ENCODE results near the gene FREM1.
A peak's percentile ranks its signal among the peaks of the same experiment; 100 is the strongest.

The FREM1 gene

GRCh38 chr9:14693251-14693861 is 216.9 kb downstream of the FREM1 start, which contains the start of gene ZDHHC21:
TSS of gene ZDHHC21 (minus strand) at chr9:14693432. CDS start at chr9:14674340, 19,092 bp downstream.
- H3K4me3 ChIP-seq (ENCODE audit: insufficient read length, low read depth): peak within 1 kb of the TSS; percentile 87
- H3K9ac ChIP-seq (ENCODE audit: insufficient read length, low read depth): peak within 1 kb of the TSS; percentile 91
- no peaks in the 10 kb centered on the region for H3K9me3 ChIP-seq (ENCODE audit: insufficient read depth, low read length)
- TF ChIP-seq YY1 (IDR thresholded peaks at IDR 0.05; ENCODE audit: insufficient read depth, insufficient read length): no peak
- TF ChIP-seq ZNF274 (IDR thresholded peaks at IDR 0.05; ENCODE audit: low read depth, low read length): no peak
- TF ChIP-seq SUZ12 (IDR thresholded peaks at IDR 0.05; ENCODE audit: extremely low read depth, insufficient read depth, insufficient read length): no peak
- peaks cover 11% of the 10 kb centered on the region for H3K36me3 ChIP-seq (ENCODE audit: insufficient read depth, insufficient read length, low read length)
- H3K4me1 ChIP-seq (ENCODE audit: insufficient read depth, insufficient read length): no peaks in the 10 kb centered on the region
- DNase-seq (ENCODE audit: low read depth, low spot score): peak; percentile 11
- H3K27me3 ChIP-seq (ENCODE audit: insufficient read depth, insufficient read length): peaks cover 18% of the 10 kb centered on the region

GRCh38 chr9:14692470-14693250 is 217.6 kb downstream of the FREM1 start:
- H3K36me3 ChIP-seq (ENCODE audit: insufficient read depth, insufficient read length, low read length): peaks cover 11% of the 10 kb centered on the region
- peaks cover 18% of the 10 kb centered on the region for H3K27me3 ChIP-seq (ENCODE audit: insufficient read depth, insufficient read length)
- H3K9me3 ChIP-seq (ENCODE audit: insufficient read depth, low read length): no peaks in the 10 kb centered on the region
- no peak for TF ChIP-seq SUZ12 (IDR thresholded peaks at IDR 0.05; ENCODE audit: extremely low read depth, insufficient read depth, insufficient read length)
- no peak for TF ChIP-seq ZNF274 (IDR thresholded peaks at IDR 0.05; ENCODE audit: low read depth, low read length)
- no peak for TF ChIP-seq YY1 (IDR thresholded peaks at IDR 0.05; ENCODE audit: insufficient read depth, insufficient read length)
- peak overlapping the region; percentile 91 for H3K9ac ChIP-seq (ENCODE audit: insufficient read length, low read depth)
- H3K4me1 ChIP-seq (ENCODE audit: insufficient read depth, insufficient read length): no peaks in the 10 kb centered on the region
- H3K4me3 ChIP-seq (ENCODE audit: insufficient read length, low read depth): peak overlapping the region; percentile 87
- peak; percentile 3 for DNase-seq (ENCODE audit: low read depth, low spot score)

GRCh38 chr9:14690948-14691730 is 219.1 kb downstream of the FREM1 start:
- TF ChIP-seq ZNF274 (IDR thresholded peaks at IDR 0.05; ENCODE audit: low read depth, low read length) (no peak), SUZ12 (IDR thresholded peaks at IDR 0.05; ENCODE audit: extremely low read depth, insufficient read depth, insufficient read length) (no peak), YY1 (IDR thresholded peaks at IDR 0.05; ENCODE audit: insufficient read depth, insufficient read length) (no peak)
- Histone ChIP-seq H3K9ac (ENCODE audit: insufficient read length, low read depth) (no peak overlapping the region), H3K4me3 (ENCODE audit: insufficient read length, low read depth) (no peak overlapping the region), H3K9me3 (ENCODE audit: insufficient read depth, low read length) (no peaks in the 10 kb centered on the region), H3K27me3 (ENCODE audit: insufficient read depth, insufficient read length) (peaks cover 18% of the 10 kb centered on the region), H3K36me3 (ENCODE audit: insufficient read depth, insufficient read length, low read length) (peaks cover 11% of the 10 kb centered on the region), H3K4me1 (ENCODE audit: insufficient read depth, insufficient read length) (no peaks in the 10 kb centered on the region)
- DNase-seq (ENCODE audit: low read depth, low spot score): no peak

GRCh38 chr9:14687042-14687719 is 223.0 kb downstream of the FREM1 start:
- DNase-seq (ENCODE audit: low read depth, low spot score): no peak
- H3K9me3 ChIP-seq (ENCODE audit: insufficient read depth, low read length): no peaks in the 10 kb centered on the region
- no peak overlapping the region for H3K9ac ChIP-seq (ENCODE audit: insufficient read length, low read depth)
- H3K4me1 ChIP-seq (ENCODE audit: insufficient read depth, insufficient read length): no peaks in the 10 kb centered on the region
- no peak overlapping the region for H3K4me3 ChIP-seq (ENCODE audit: insufficient read length, low read depth)
- no peaks in the 10 kb centered on the region for H3K27me3 ChIP-seq (ENCODE audit: insufficient read depth, insufficient read length)
- TF ChIP-seq SUZ12 (IDR thresholded peaks at IDR 0.05; ENCODE audit: extremely low read depth, insufficient read depth, insufficient read length) (no peak), ZNF274 (IDR thresholded peaks at IDR 0.05; ENCODE audit: low read depth, low read length) (no peak), YY1 (IDR thresholded peaks at IDR 0.05; ENCODE audit: insufficient read depth, insufficient read length) (no peak)
- peaks cover 11% of the 10 kb centered on the region for H3K36me3 ChIP-seq (ENCODE audit: insufficient read depth, insufficient read length, low read length)

GRCh38 chr9:14686168-14686567 is 224.1 kb downstream of the FREM1 start:
- Histone ChIP-seq H3K9me3 (ENCODE audit: insufficient read depth, low read length) (no peaks in the 10 kb centered on the region), H3K36me3 (ENCODE audit: insufficient read depth, insufficient read length, low read length) (peaks cover 11% of the 10 kb centered on the region), H3K27me3 (ENCODE audit: insufficient read depth, insufficient read length) (no peaks in the 10 kb centered on the region), H3K4me1 (ENCODE audit: insufficient read depth, insufficient read length) (no peaks in the 10 kb centered on the region), H3K4me3 (ENCODE audit: insufficient read length, low read depth) (no peak overlapping the region), H3K9ac (ENCODE audit: insufficient read length, low read depth) (no peak overlapping the region)
- DNase-seq (ENCODE audit: low read depth, low spot score): no peak
- TF ChIP-seq YY1 (IDR thresholded peaks at IDR 0.05; ENCODE audit: insufficient read depth, insufficient read length) (no peak), ZNF274 (IDR thresholded peaks at IDR 0.05; ENCODE audit: low read depth, low read length) (no peak), SUZ12 (IDR thresholded peaks at IDR 0.05; ENCODE audit: extremely low read depth, insufficient read depth, insufficient read length) (no peak)

All from NT2/D1 (cell line).